Measurements from ENCODE around the gene PHTF1.

- TF ChIP-seq CTCF (IDR thresholded peaks at IDR 0.05; ENCODE audit: low read depth, low read length, poor library complexity, severe bottlenecking) = no peak
- TF ChIP-seq EZH2phosphoT487 (IDR thresholded peaks at IDR 0.05; ENCODE audit: borderline replicate concordance, low read length) = no peak
Observed at GRCh38 chr1:113676524-113676923, 82.8 kb downstream of the PHTF1 start.
